H1 (cell line): Measurements from ENCODE around the gene SLC6A19. TPM values are rescaled to one million over a fixed set of nuclear protein-coding genes. Genes with fewer than 3 reads are reported as not detected.

Experiments used
- MAFK ChIP-seq: IDR thresholded peaks from 2 replicates; pipeline ENCODE4 v1.6.1; 2012; ENCODE audit warnings: low read depth, mild to moderate bottlenecking, improper control_type of control experiment, low read length
- polyA plus RNA-seq, 7 experiments: library from polyadenylated mRNA; depleted of rRNA in 3 of 7; stranded (reverse) in 5 of 7; unstranded in 2 of 7; fragments of >200 nt in 5 of 7; fragments of 200-250 nt in 2 of 7; gene quantifications; 1 replicate in 5 of 7; 2 replicates in 1 of 7; 4 replicates in 1 of 7; pipeline versions ENCODE4 v1.2.1 to v1.2.3, GENCODE V29; 2011 to 2013; ENCODE audit warnings: missing spikeins in 2 of 7, mixed read lengths in 2 of 7
- total RNA-seq: library from RNA; stranded (reverse); fragmentation: NEBNext Ultra II Directional; extraction: Animal tissue kit (Norgen Biotek cat#: 25700); gene quantifications from 2 replicates; pipeline ENCODE4 v1.2.1, GENCODE V29; 2021

SLC6A19 gene
- total and polyA plus RNA-seq, 2 of the 8 experiments (the other 6 are each of a cell fraction or from before 2014, with no cell fraction given): 0.02 TPM; not detected in 1

DNA sequence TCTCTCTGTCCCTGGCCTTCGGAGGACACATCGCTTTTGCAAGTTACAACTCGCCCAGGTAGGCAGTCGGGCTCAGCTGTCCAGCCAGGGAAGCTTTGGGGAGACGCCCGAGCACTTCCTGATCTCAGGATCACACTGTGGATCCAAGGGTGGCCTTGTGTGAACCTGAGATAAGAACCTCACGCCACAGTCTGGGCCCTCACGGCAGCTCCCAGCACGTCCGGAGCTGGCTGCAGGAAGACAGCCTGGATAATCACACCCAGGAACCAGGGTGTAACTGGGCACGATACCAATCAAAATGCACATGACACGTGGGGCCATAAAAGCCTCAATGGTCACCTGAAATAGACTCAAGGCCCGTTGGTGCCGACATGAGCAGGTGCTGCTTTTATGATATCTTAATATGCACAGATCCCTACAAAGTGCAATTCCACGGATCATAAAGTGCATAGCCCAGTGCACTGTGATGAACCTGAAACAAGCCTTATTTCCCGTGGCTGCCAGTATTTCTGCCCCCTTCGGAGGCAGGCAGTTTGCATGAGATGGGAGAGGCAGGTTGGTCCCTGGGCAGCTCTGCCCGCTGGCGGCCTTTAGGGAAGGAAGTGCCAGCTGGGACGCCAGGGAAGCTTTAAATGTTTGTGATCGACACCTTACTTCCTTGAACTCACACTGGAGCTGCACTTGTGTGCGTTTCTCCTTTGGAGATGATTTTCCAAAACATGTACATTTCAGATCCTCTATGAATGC is 38.3 kb downstream of the SLC6A19 start (continued):
- no peak for TF ChIP-seq MAFK
- TF ChIP-seq, all 59 proteins: peak for 0
